NCI-H146 treated with DMSO at 0.1 percent for 48 hours (cell line): ENCODE results near the gene LRRC75A.

Experiments used
- DNase-seq: peaks from one replicate; lab custom pipeline; 2025; ENCODE audit not compliant: unreplicated experiment; lab: John Stamatoyannopoulos, UW

Gene LRRC75A

DNA sequence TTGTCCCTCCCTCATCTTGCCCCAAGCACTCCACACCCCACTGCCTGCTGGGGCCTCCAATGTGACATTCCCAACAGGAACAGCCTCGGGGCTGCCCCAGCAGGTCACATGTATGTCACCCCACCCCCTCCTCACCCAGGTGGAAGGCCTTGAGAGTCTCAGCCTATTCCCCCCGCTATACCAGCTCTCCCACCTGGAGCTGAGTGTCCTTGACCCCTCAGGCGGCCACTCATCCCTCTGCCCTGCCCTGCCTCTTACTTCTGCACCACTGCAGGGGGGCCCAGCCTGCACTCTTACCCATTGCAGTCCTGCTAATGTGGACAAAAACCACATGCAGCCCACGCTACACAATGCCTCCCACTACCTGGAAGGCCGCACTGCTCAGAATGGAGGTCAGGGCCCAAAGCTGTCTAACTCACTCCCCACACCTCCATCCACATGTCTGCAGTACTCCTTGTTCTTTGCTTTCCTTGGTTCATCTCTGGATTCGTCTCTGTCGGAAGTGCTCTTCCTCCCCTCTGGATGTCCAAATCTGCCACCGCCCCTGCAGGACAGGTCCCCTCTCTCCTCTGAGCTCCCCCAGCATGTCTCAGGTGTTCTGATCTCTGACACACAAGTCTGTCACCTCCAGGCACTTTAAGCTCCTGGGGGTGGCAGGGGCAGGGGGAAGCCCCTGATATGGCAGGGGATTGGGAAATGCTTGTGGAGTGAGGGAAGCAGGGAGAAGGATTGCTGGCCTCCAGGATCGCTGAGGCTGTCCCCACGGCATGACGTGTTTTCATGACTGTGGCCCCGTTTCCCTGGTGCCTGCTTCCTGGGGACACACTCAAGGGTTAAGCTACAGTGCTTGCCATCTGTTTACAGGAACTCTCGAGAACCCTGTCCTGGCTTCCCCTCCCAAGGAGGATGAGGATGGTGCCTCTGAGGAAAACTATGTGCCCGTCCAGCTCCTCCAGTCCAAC, 55.8 kb downstream of the LRRC75A start:
- no peak for DNase-seq

DNA sequence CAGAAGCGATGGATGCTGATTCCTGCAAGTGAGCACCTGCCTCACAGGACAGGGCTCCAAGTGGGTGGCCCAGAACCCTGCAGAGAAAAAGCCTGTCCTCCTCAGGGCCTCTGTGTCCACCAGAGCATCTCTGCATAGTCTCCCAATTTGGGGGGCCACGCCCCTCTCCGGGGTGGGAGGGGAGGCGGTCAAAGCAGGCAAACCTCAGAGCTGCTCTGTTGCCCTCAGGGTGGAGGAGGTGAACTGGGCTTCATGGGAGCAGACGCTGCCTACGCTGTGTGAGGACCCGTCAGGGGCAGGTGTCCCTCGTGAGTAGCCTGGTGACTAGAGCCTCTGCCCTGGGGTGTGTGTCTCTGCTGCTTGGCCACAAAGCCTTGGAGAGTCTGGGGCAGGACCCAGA, 57.3 kb downstream of the LRRC75A start:
- DNase-seq = no peak

DNA sequence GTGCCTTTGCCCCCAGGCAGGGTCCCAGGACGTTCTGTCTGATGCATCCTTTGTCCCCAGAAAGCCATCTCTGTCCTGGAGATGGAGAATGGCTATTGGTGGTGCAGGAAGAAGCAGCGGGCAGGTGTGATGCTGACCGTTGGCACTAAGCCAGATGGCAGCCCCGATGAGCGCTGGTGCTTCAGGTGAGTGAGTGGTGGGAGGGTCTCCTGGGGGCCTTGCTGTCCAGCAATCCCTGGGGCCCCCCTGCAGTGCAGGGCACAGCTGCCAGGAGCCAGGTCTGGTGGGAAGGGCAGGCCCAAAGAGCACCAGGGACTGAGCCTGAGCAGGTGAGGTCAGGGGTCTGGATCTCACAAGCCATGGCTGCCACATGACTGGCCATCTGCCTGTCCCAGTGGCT, 58.5 kb downstream of the LRRC75A start:
- no peak for DNase-seq

DNA sequence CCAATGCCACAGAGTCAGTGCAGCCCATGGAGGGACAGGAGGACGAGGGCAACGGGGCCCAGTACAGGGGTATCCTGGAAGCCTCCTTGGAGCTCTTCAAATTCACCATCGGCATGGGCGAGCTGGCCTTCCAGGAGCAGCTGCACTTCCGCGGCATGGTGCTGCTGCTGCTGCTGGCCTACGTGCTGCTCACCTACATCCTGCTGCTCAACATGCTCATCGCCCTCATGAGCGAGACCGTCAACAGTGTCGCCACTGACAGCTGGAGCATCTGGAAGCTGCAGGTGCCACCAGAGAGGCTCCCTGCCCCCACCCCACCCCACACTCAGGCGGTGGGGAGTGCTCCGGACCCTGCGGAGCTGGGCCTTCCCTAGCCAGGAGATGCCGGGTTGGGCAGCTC, 60.0 kb downstream of the LRRC75A start:
- no peak for DNase-seq

DNA sequence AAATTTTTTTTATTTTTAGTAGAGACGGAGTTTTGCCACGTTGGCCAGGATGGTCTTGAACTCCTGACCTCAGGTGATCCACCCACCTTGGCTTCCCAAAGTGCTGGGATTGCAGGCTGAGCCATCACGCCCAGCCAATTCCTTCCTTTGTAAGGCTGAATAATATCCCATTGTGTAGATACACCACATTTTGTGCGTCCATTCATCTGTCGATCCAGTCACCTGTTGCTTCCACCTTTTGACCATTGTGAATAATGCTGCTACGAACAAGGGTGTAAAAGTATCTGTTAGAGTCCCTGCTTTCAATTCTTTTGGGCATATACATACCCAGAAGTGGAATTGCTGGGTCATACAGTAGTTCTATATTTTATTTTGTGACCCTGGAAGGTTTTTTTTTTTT, 61.3 kb downstream of the LRRC75A start:
- no peak for DNase-seq

DNA sequence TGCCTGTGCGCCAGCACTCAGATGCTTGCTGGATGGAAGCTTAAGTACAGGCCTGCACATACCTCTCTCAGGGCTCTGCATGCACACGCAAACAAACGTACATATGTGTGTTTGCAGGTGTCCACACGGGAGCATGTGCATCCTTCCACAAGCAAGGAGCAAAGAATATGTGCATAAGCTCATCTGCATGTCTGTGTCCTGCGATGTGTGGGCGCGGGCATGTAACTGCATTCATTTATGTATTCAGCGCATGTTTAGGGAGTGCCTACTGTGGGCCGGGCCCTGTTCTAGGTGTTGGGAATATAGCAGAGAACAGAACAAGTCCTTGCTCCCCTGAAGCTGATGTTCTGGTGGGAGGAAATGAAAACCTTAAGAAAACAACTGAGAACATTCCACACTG, 62.9 kb downstream of the LRRC75A start:
- DNase-seq = no peak

DNA sequence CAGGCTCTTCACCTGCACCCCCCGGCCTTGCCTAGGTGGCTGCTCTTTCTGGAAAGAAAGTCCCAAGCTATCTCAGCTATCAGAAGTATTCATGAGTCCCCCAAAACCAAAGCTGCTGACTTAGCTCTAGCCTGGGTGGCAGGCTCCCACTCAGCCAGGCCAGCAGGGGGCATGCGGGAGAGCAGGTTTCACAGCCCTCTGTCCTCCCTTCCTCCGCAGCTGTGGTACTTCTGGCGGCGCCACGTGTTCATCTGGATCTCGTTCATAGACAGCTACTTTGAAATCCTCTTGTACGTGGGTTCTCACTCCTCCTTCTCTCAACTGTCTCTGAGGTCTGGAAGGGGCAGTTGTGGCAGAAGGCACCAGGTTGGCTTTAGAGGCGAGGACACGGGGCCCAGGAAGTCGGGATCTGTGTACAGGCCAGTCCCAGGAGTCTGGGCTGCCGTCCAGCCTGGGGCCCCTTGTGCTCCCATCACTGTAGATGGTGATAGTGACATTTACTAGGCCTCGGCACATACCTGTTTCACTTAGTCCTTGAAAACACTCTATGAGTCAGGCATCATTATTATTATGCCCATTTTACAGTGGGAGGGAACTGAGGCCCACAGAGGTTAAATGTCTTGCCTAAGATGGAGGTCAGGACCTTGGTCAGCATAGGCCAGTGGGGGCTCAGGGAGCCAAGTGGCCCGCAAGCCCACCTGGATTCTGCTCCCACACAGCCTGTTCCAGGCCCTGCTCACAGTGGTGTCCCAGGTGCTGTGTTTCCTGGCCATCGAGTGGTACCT, 63.7 kb downstream of the LRRC75A start:
- DNase-seq = no peak

DNA sequence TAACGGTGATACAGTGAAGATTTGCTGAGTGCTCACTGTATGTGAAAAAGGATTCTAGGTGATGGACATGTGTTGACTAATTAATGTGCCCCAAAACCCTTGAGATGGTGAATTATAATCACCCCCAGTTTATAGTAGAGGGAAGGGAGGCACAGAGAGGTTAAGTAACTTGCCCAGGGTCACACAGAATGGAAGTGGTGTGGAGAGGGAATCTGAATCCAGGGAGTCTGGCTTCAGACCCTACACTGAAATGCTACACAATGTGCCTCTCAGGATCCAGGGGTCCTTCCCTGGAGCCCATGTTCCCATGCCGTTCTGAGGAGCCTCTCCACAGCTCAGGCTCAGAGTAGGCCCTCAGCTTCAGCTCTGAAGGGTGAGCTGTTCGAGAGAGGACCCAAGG, 65.0 kb downstream of the LRRC75A start:
- no peak for DNase-seq

DNA sequence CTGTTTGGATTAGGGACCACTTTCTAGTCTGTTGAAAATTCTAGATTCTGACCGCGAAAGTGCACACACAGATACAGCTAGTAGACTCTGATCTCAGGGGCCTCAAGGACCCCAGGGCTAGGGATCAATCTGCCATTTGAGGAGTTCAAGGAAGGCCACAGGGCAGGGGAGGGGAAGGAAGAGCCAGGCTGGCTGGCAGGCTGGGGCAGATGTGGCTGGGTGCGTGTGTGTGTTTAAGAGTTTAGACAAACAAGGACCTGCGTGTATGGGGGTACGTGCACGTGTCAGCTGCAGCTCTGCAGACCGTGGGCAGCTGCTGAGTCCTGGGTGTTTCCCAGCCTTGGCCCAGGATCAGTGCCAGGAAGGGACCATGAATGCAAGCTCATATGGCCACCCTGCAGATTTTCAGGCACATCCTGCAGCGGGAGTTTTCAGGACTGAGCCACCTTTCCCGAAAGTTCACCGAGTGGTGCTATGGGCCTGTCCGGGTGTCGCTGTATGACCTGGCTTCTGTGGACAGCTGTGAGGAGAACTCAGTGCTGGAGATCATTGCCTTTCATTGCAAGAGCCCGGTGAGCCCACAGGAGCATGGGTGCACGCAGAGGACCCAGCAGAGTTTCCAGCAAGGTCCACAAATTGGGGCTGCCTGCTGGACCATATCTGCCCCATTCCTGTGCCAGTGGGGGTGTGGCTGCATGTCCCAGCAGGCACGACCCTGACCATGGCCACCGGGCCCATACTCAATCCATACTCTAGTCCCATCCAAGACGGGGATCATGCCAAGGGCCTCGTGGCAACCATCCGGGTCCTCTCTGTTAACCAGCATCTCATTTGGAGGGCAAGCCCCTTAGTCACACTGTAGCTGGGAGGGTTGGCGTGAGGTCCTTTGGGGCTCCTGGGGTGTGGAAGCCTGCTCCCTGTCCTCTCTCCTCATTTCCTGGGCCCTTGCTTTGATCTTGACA, 66.0 kb downstream of the LRRC75A start:
- no peak for DNase-seq

DNA sequence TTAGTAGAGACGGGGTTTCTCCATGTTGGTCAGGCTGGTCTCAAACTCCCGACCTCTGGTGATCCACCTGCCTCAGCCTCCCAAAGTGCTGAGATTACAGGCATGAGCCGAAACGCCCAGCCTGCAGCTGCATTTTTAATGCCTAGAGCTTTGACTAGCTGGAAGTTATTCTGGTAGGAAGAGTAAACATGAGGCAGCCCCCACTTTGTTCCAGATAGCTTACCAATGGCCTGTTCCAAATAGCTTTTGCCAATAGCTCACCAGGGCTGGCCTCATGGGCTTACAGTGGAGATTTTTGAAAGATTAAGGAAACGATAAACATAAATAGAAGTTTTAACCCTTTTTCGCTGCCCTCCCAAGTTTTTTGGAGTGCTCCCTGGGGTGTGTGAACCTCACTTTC, 66.8 kb downstream of the LRRC75A start:
- no peak for DNase-seq

DNA sequence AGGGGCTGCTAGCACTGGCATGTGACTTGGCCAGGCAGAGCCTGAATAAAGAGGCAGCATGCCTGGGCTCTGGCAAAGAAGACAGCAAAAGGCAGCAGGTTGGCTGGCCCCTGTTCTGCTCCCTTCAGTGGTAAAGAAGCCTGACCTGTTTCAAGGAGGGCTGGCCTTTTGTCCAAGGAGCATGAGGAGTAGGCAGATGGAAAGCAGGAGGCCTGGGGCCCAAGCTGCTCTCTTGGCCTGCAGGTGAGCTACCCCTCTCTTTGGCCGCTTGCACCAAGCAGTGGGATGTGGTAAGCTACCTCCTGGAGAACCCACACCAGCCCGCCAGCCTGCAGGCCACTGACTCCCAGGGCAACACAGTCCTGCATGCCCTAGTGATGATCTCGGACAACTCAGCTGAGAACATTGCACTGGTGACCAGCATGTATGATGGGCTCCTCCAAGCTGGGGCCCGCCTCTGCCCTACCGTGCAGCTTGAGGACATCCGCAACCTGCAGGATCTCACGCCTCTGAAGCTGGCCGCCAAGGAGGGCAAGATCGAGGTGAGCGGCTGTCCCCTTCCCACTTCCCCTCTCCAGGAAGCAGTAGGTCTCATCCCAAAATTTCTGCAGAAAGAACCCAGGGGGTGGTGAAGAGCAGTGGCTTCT, 68.6 kb downstream of the LRRC75A start:
- no peak for DNase-seq

DNA sequence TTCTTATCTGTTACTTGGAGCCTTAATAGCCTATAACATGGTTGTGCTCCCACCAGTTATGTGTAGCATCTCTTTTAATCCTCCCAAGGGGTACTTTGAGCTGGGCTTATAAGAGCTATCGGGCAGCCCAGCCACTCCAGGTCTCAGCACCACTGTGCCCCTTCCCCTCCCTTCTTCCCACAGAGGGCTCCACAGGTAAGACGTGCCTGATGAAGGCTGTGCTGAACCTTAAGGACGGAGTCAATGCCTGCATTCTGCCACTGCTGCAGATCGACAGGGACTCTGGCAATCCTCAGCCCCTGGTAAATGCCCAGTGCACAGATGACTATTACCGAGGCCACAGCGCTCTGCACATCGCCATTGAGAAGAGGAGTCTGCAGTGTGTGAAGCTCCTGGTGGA, 69.6 kb downstream of the LRRC75A start:
- DNase-seq = no peak

DNA sequence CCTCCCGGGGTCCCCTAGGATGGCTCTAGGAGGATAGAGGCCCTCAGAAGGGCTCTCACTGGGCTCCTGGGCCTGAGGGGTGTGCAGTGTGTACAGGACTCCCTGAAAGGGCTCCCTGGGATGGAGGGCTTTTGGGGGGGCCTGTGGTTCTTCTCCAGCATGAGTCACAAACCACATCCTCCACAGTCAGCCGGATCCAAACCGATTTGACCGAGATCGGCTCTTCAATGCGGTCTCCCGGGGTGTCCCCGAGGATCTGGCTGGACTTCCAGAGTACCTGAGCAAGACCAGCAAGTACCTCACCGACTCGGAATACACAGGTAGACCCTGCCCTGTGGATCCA, 72.1 kb downstream of the LRRC75A start:
- no peak for DNase-seq

DNA sequence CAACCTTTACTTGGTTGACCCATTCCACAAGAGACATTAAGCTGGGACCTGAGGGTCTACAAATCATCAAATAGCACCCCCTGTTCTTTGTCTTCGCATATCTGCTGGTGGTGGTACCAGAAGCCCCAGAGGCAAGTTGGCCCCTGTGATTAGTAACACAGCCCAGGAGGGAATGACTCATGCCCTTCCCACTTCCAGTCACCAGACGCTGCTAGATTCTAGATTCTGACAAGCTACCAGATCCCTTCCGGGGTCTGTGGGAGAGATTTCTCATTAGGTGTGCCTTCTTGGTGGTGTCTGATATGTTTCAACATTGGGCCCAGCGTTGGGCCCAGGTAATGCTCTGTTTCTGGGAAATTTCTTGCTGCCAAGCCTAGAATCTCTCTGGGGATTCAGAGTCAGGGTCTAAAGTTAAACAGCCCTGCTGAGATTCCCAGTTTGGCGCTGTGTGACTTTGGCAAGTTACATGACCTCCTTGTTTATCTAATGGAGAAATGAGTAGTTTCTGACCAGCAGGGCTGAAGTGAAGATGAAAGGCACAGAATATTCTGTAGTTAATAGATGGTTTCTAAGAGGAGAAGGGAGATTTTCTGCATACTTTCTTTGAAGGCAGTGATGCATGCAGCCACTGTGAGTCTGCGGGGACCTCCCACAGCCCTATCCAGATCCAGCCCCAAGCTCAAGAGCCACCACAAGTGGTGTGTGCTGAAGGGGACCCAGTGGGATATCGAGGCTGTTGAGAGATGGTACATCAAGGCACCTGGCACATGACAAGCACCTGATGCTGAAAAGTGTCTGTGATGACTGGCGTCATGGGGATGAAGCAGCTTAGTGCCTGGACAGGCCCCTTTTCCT, 72.7 kb downstream of the LRRC75A start:
- DNase-seq = no peak

DNA sequence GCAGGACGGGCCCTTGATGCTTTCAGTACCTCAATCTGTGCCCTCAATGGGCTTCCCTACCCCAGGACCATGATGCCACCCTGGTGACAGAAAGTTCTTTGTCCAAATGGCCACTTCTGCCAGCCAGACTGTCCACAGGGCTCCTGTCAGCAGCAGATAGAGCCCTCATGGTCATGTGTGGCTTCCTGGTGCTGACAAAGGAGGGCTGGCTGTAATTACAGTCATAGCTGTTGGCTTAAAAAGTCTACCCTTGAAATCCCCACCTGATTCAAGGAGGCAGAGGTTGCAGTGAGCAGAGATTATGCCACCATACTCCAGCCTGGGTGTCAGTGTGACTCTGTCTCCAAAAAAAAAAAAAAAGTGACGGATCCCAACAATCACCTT, 73.3 kb downstream of the LRRC75A start:
- DNase-seq = no peak

DNA sequence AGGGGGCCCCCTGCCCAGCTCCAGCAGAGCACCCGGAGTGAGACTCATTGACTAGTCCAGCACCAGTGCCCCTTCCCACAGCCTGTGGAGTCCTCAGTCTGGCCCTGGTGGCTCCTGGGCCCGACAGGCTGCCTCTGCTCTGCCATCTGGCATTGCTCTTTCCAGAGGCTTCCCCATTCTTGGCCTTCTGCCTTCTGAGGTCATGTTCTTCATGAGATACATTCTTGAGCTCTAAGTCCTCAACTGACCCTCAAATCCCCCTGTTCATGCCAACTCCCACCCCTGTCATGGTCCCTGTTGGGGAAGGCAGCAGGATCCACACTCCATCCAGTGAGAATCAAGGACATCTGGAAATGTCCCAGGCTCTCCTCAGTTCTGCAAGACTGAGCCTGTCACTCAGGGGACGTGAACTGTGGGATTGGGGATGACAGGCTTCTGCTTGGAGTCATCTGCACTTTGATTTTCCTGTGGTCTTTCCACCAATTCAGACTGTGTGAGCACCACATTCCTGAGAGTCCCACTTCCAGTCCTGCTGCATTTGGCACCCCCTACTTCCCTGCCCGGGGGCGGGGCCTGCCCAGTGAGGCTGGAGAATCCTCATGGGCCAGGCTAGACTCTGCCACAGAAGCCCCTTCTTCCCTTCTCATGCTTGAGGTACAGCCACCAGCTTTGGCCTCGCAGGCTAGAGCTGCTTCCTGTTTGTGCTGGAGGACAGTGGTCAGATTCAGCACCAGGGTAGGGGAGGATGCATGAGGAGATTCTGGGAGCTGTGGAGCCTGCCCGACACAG, 73.9 kb downstream of the LRRC75A start:
- no peak for DNase-seq

DNA sequence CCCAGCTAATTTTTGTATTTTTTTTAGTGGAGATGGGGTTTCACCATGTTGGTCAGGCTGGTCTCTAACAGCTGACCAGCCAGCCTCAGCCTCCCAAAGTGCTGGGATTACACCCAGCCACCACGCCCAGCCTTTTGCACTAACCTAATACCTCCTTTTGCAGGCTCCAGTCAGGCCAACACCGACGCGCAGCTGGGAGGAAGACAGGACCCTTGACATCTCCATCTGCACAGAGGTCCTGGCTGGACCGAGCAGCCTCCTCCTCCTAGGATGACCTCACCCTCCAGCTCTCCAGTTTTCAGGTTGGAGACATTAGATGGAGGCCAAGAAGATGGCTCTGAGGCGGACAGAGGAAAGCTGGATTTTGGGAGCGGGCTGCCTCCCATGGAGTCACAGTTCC, 74.6 kb downstream of the LRRC75A start:
- DNase-seq = no peak

DNA sequence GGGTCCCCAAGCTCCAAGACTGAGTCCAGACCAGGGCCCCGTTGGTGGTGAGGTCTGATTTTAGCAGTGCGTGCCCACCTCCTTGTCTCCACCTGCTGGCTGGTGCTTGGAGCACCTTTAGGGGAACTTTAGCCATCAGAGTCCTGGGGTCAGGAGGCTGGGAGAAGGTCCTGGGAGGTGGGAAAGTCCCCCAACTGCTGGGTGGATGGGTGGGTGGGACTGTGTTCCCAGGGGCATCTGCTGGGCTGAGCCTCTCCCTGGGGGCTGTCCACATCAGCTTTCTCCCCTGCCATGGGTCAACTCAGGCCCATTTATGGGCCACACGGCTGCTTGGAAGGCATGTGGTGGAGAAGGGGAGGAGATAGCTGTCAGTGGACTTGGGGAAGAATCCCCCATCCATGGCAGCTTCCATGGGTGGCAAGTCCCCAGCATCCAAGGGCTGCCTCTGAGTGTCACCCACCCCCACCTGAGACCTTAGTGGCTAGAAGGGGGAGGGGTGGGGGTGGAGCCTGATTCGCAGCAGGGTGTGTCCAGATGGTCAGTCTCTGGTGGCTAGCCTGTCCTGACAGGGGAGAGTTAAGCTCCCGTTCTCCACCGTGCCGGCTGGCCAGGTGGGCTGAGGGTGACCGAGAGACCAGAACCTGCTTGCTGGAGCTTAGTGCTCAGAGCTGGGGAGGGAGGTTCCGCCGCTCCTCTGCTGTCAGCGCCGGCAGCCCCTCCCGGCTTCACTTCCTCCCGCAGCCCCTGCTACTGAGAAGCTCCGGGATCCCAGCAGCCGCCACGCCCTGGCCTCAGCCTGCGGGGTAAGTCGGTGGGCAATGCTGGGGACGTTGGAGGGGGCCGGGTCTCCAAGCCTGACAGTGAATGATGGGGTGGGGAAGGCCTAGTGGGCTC, 76.7 kb downstream of the LRRC75A start, which contains the start of gene TRPV2:
Gene TRPV2, plus strand, starts transcription at position 541 of the 894 bp plus-strand sequence. CDS start 2,098 bp downstream, outside the sequence.
- DNase-seq = peak; percentile 19
